Measurements from ENCODE around the gene BICRAL.

- no peak for TF ChIP-seq REST (IDR thresholded peaks at IDR 0.05; ENCODE audit: insufficient read depth in 1 of 2, low read depth in 2 of 2, low read length in 2 of 2)
- no peak for TF ChIP-seq TAF1 (IDR thresholded peaks at IDR 0.05; ENCODE audit: borderline replicate concordance, insufficient read depth, low read length)
- no peak for TF ChIP-seq FOXP2 (optimal IDR thresholded peaks at IDR 0.05; ENCODE audit: borderline replicate concordance, extremely low read depth, extremely low read length, insufficient read depth)
- no peak for TF ChIP-seq POLR2AphosphoS5 (IDR thresholded peaks at IDR 0.05; ENCODE audit: low read depth, low read length)
- TF ChIP-seq SIN3A (IDR thresholded peaks at IDR 0.05; ENCODE audit: borderline replicate concordance, insufficient read depth, low read length): no peak
Observed at GRCh38 chr6:42821846-42822245, 40.0 kb downstream of the BICRAL start.

All from PFSK-1 (cell line).